B cell (primary cell): ENCODE results near the gene NEK11. TPM values are rescaled to one million over a fixed set of nuclear protein-coding genes. Genes with fewer than 3 reads are reported as not detected.

Experiments used
- ATAC-seq: fragments of 200-7000 bp; cut with Tn5 transposase; one replicate; pipeline ENCODE4 v1.10.0; 2021; ENCODE audit warnings: low read depth, mild to moderate bottlenecking, moderate number of reproducible peaks, moderate library complexity
- CTCF ChIA-PET: fragments of 350-600 bp; sonication (Branson Sonifier 250); formaldehyde crosslinking; loops from one replicate; lab custom pipeline; 2021; ENCODE audit warnings: antibody characterized with exemption, inconsistent platforms; lab: Charles Lee
- POLR2A ChIA-PET: fragments of 350-600 bp; sonication (Branson Sonifier 250); formaldehyde crosslinking; loops from one replicate; lab custom pipeline; 2021; ENCODE audit warnings: antibody characterized with exemption; lab: Charles Lee
- DNase-seq: peaks from one replicate; pipeline ENCODE4 v3.0.0; 2013
- H2AFZ ChIP-seq: 2 replicates; pipeline ENCODE4 v1.6.1; 2012; ENCODE audit warnings: mild to moderate bottlenecking, low read depth, low read length; ENCODE audit not compliant: insufficient read depth, poor library complexity, severe bottlenecking
- H3K27ac ChIP-seq, 2 donors: 1 replicate in 1 of 2; 2 replicates in 1 of 2; pipeline ENCODE4 v1.5.1; 2012 to 2013; ENCODE audit warnings: low read length in 2 of 2, mild to moderate bottlenecking in 2 of 2, moderate library complexity in 1 of 2
- H3K27me3 ChIP-seq, 4 experiments: fragments of 200-600 bp in 1 of 4; sonication (generic) in 1 of 4; replicated peaks in 1 of 4; 1 replicate in 2 of 4; 2 replicates in 2 of 4; pipeline versions ENCODE4 v1.6.1 to v1.7.0; 2013 to 2016; ENCODE audit warnings: low read length in 3 of 4, mild to moderate bottlenecking in 2 of 4, mixed read lengths in 1 of 4, moderate library complexity in 1 of 4; ENCODE audit not compliant: insufficient read depth in 4 of 4, control insufficient read depth in 3 of 4; ENCODE audit errors: control extremely low read depth in 1 of 4
- H3K36me3 ChIP-seq, 2 experiments: replicated peaks in 1 of 2; 1 replicate in 1 of 2; 2 replicates in 1 of 2; pipeline versions ENCODE4 v1.6.1 to v1.7.1; 2013; ENCODE audit warnings: low read length in 1 of 2; ENCODE audit not compliant: insufficient read depth in 2 of 2, control insufficient read depth in 1 of 2; ENCODE audit errors: control extremely low read depth in 1 of 2, extremely low read depth in 1 of 2
- H3K4me1 ChIP-seq, 2 donors: fragments of 200-600 bp in 1 of 2; sonication (generic) in 1 of 2; 1 replicate in 1 of 2; 2 replicates in 1 of 2; pipeline versions ENCODE4 v1.5.1 to v1.6.1; 2013 to 2017; ENCODE audit warnings: low read length in 2 of 2; ENCODE audit not compliant: control insufficient read depth in 2 of 2, insufficient read depth in 2 of 2
- H3K4me2 ChIP-seq: replicated peaks from 2 replicates; pipeline ENCODE3; 2012; ENCODE audit warnings: mild to moderate bottlenecking, low read depth, low read length; ENCODE audit not compliant: poor library complexity, severe bottlenecking
- H3K4me3 ChIP-seq, 5 experiments: fragments of 200-600 bp in 1 of 5; sonication (generic) in 1 of 5; 1 replicate in 3 of 5; 2 replicates in 2 of 5; pipeline versions ENCODE4 v1.5.1 to v1.7.0; 2011 to 2016; ENCODE audit warnings: low read length in 4 of 5, mild to moderate bottlenecking in 4 of 5, low read depth in 2 of 5, control low read depth in 1 of 5, moderate library complexity in 1 of 5; ENCODE audit not compliant: insufficient read depth in 1 of 5; ENCODE audit errors: control extremely low read depth in 1 of 5, extremely low read depth in 1 of 5
- H3K79me2 ChIP-seq: fragments of 200-600 bp; sonication (generic); one replicate; pipeline ENCODE4 v1.6.0; 2016; ENCODE audit warnings: low read length; ENCODE audit not compliant: control insufficient read depth, insufficient read depth
- H3K9ac ChIP-seq: fragments of 200-600 bp; sonication (generic); 2 replicates; pipeline ENCODE4 v1.6.1; 2017; ENCODE audit warnings: mild to moderate bottlenecking, low read length, moderate library complexity
- H3K9me3 ChIP-seq, 3 donors: one replicate each; pipeline versions ENCODE4 v1.6.1 to v1.7.1; 2013; ENCODE audit warnings: low read length in 2 of 3; ENCODE audit not compliant: control insufficient read depth in 2 of 3, insufficient read depth in 1 of 3; ENCODE audit errors: control extremely low read depth in 1 of 3
- H4K20me1 ChIP-seq: 2 replicates; pipeline ENCODE4 v1.6.0; 2012; ENCODE audit warnings: mild to moderate bottlenecking, low read length; ENCODE audit not compliant: insufficient read depth, control insufficient read depth, poor library complexity, severe bottlenecking
- H3K27ac Mint-ChIP-seq: one replicate; pipeline ENCODE4 v1.8.0; 2021; ENCODE audit warnings: mixed read lengths
- H3K27me3 Mint-ChIP-seq: one replicate; pipeline ENCODE4 v1.8.0; 2021; ENCODE audit warnings: mixed read lengths
- H3K4me1 Mint-ChIP-seq: one replicate; pipeline ENCODE4 v1.8.0; 2021; ENCODE audit warnings: mixed read lengths
- H3K4me3 Mint-ChIP-seq: one replicate; pipeline ENCODE4 v1.8.0; 2021; ENCODE audit warnings: mixed read lengths
- H3K9me3 Mint-ChIP-seq: one replicate; pipeline ENCODE4 v1.8.0; 2022; ENCODE audit warnings: mixed read lengths; ENCODE audit not compliant: insufficient read depth
- EZH2 ChIP-seq: IDR thresholded peaks from 2 replicates; pipeline ENCODE4 v1.6.1; 2012; ENCODE audit warnings: borderline replicate concordance, low read depth, mild to moderate bottlenecking, moderate library complexity, low read length; ENCODE audit not compliant: insufficient read depth, poor library complexity, severe bottlenecking
- WGBS: methylation state at CpG from one replicate; pipeline ENCODE4 v1.1.5; 2013; ENCODE audit warnings: missing lambda C conversion rate; ENCODE audit not compliant: insufficient coverage; 5-methylcytosine and 5-hydroxymethylcytosine counted together
- intact Hi-C: fragments of 100-400 bp; cut with micrococcal nuclease; formaldehyde crosslinking; loops from one replicate; pipeline ENCODE4 v1.10.0; 2022
- polyA plus RNA-seq: library from polyadenylated mRNA; depleted of rRNA; stranded (reverse); fragments of >200 nt; gene quantifications from 2 replicates; pipeline ENCODE4 v1.2.3, GENCODE V29; 2012
- total RNA-seq, 2 donors: library from RNA; stranded (reverse); fragments of 120-200 nt in 1 of 2; gene quantifications; 1 replicate in 1 of 2; 2 replicates in 1 of 2; pipeline versions ENCODE4 v1.2.3 to v1.2.4, GENCODE V29; 2013 to 2022
- TF ChIP-seq, protein P1 (sequence below): fragments of 200-600 bp; IDR thresholded peaks from one replicate; pipeline ENCODE4 v1.8.0; 2022; ENCODE audit warnings: antibody characterized with exemption, mild to moderate bottlenecking

NEK11 gene
- total and polyA plus RNA-seq, 2 donors (not counting 1 experiment from before 2014, with no cell fraction given) = 1.00 to 7.7 TPM

GRCh38 chr3:131077904-131078303 lies 51.2 kb downstream of the NEK11 start:
- WGBS = no CpG with 5 or more reads among the region's 1 CpG
- no peaks in the 10 kb centered on the region for H3K79me2 ChIP-seq
- intact Hi-C loops = no loop called here
- no peak overlapping the region for H3K4me3 ChIP-seq
- Mint-ChIP-seq H3K27ac (no peak overlapping the region), H3K9me3 (no peaks in the 10 kb centered on the region), H3K27me3 (peaks cover 3% of the 10 kb centered on the region), H3K4me3 (no peak overlapping the region), H3K4me1 (peaks cover 2% of the 10 kb centered on the region)
- H3K36me3 ChIP-seq = no peaks in the 10 kb centered on the region
- CTCF ChIA-PET = interaction anchor here (1.4 kb wide), 1 partner anchor 12 kb away, joined by 3 read pairs; no protein-coding TSS in a partner anchor
- DNase-seq (no peak), ATAC-seq (no peak)
- H3K9me3 ChIP-seq = no peaks in the 10 kb centered on the region
- no peak overlapping the region for H3K27ac ChIP-seq
- no peak overlapping the region for H2AFZ ChIP-seq
- TF ChIP-seq EZH2 = no peak
- TF ChIP-seq, protein P1, sequence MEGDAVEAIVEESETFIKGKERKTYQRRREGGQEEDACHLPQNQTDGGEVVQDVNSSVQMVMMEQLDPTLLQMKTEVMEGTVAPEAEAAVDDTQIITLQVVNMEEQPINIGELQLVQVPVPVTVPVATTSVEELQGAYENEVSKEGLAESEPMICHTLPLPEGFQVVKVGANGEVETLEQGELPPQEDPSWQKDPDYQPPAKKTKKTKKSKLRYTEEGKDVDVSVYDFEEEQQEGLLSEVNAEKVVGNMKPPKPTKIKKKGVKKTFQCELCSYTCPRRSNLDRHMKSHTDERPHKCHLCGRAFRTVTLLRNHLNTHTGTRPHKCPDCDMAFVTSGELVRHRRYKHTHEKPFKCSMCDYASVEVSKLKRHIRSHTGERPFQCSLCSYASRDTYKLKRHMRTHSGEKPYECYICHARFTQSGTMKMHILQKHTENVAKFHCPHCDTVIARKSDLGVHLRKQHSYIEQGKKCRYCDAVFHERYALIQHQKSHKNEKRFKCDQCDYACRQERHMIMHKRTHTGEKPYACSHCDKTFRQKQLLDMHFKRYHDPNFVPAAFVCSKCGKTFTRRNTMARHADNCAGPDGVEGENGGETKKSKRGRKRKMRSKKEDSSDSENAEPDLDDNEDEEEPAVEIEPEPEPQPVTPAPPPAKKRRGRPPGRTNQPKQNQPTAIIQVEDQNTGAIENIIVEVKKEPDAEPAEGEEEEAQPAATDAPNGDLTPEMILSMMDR = no peak
- H3K4me1 ChIP-seq = no peaks in the 10 kb centered on the region
- no peak overlapping the region for H3K4me2 ChIP-seq
- POLR2A ChIA-PET = no interaction called here
- H3K27me3 ChIP-seq = no peaks in the 10 kb centered on the region
- H4K20me1 ChIP-seq = no peaks in the 10 kb centered on the region
- H3K9ac ChIP-seq = no peak overlapping the region

DNA sequence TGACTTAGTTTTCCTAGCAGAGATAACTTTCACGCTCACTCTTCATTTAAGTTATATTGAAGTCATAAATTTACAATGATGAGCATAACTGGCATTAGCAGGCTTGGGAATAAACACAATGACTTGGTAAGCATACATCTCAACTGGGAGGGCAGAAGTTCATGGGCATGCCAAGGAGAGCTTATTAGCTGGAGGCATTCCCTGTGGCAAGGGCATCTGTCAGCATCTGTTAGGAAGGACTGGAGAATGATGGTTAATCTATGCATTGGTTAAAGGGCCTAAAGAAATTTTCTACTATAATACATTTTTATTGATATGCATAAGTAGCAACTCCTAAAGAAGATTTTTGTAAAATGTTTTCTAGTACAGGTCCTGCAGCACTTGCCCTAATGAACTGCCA lies 52.4 kb downstream of the NEK11 start:
- TF ChIP-seq, protein P1 = no peak
- no peak for TF ChIP-seq EZH2
- POLR2A ChIA-PET = no interaction called here
- H3K9me3 ChIP-seq = no peaks in the 10 kb centered on the region
- no peak overlapping the region for H3K4me3 ChIP-seq
- H4K20me1 ChIP-seq = no peaks in the 10 kb centered on the region
- H3K9ac ChIP-seq = no peak overlapping the region
- ATAC-seq (no peak), DNase-seq (no peak)
- no peaks in the 10 kb centered on the region for H3K27me3 ChIP-seq
- no peak overlapping the region for H3K27ac Mint-ChIP-seq
- no peaks in the 10 kb centered on the region for H3K79me2 ChIP-seq
- CTCF ChIA-PET = no interaction called here
- H2AFZ ChIP-seq = no peak overlapping the region
- intact Hi-C loops = no loop called here
- peaks cover 8% of the 10 kb centered on the region for H3K4me1 Mint-ChIP-seq
- H3K36me3 ChIP-seq = no peaks in the 10 kb centered on the region
- peaks cover 3% of the 10 kb centered on the region for H3K27me3 Mint-ChIP-seq
- no peaks in the 10 kb centered on the region for H3K4me1 ChIP-seq
- no peak overlapping the region for H3K27ac ChIP-seq
- H3K4me2 ChIP-seq = no peak overlapping the region
- no peaks in the 10 kb centered on the region for H3K9me3 Mint-ChIP-seq
- H3K4me3 Mint-ChIP-seq = no peak overlapping the region
- WGBS = no CpG with 5 or more reads among the region's 1 CpG
